A549 (cell line): ENCODE measurements around the gene HS3ST6.

Source experiments
- CBX2 ChIP-seq: fragments of 200-600 bp; sonication (generic); IDR thresholded peaks from 2 replicates; pipeline ENCODE4 v1.6.1; 2016; ENCODE audit warnings: low read depth, mild to moderate bottlenecking, borderline replicate concordance
- CEBPB ChIP-seq, 2 experiments: fragments of >200 bp in 1 of 2; sonication (Bioruptor Twin) in 1 of 2; formaldehyde crosslinking in 1 of 2; IDR thresholded peaks; 2 replicates each; pipeline ENCODE4 v1.6.1; 2012 to 2016
- HDAC2 ChIP-seq: fragments of 200-600 bp; sonication (generic); IDR thresholded peaks from 2 replicates; pipeline ENCODE4 v1.6.1; 2016
- MYC ChIP-seq: IDR thresholded peaks from 2 replicates; pipeline ENCODE4 v1.6.1; 2012; ENCODE audit warnings: mild to moderate bottlenecking, inconsistent platforms, low read length, improper control_type of control experiment, borderline replicate concordance
- POLR2A ChIP-seq: IDR thresholded peaks from 2 replicates; pipeline ENCODE4 v1.6.1; 2012; ENCODE audit warnings: mild to moderate bottlenecking, low read length
- POLR2AphosphoS2 ChIP-seq: conservative IDR thresholded peaks from 2 replicates; pipeline ENCODE4 v1.6.1; 2012; ENCODE audit warnings: low read length, improper control_type of control experiment, inconsistent platforms
- RFX5 ChIP-seq: fragments of 450-650 bp; IDR thresholded peaks from 2 replicates; pipeline ENCODE4 v1.7.1; 2014; ENCODE audit warnings: antibody characterized with exemption, mild to moderate bottlenecking, moderate library complexity
- SMC3 ChIP-seq: fragments of >200 bp; sonication (Bioruptor Twin); formaldehyde crosslinking; IDR thresholded peaks from 3 replicates; pipeline ENCODE4 v1.6.1; 2018; ENCODE audit warnings: inconsistent platforms
- ZFP36 ChIP-seq: fragments of 450-650 bp; IDR thresholded peaks from 2 replicates; pipeline ENCODE4 v1.6.1; 2014; ENCODE audit warnings: borderline replicate concordance; ENCODE audit not compliant: partially characterized antibody
- TF ChIP-seq, protein P1 (sequence below): fragments of >200 bp; sonication (Bioruptor Twin); formaldehyde crosslinking; IDR thresholded peaks from 3 replicates; pipeline ENCODE4 v1.5.1; 2016
- TF ChIP-seq, protein P2 (sequence below): fragments of >200 bp; sonication (Bioruptor Twin); formaldehyde crosslinking; IDR thresholded peaks from 3 replicates; pipeline ENCODE4 v1.6.1; 2016
- TF ChIP-seq, protein P3 (sequence below): fragments of 150-350 bp; IDR thresholded peaks from 2 replicates; pipeline ENCODE4 v1.6.1; 2014; ENCODE audit warnings: low read depth, mild to moderate bottlenecking, low read length
- TF ChIP-seq, protein P4 (sequence below): IDR thresholded peaks from 2 replicates; pipeline ENCODE4 v1.6.1; 2012

DNA sequence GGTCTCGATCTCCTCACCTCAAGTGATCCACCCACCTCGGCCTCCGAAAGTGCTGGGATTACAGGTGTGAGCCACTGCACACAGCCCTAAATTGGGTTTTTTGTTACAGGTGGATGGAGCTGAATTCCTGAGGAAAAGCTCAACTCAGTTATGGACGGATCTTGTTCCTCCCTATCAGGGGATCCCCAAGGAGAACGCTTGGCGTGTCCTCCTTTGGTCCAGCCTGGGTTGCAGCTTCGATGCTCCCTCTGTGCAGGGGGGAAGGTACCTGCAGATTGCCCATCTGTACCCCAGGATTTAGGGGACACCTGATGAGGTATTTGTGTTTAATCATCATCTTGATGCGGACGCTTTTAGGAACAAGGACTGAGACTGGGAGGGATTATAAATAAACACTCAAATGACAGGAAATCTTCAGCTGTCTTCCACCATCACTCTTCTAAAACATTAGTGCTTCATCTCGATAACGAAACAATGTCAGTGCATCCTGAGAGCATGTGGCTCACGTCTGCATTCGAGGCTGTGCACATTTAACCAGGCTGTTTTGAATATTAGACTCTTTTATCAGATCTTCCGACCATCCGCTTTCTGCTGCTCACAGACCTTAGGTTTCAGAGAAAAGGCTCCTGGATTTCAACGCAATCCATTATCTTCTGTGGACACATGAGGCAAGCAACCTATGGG lies 28.0 kb downstream of the HS3ST6 start:
- TF ChIP-seq, protein P1, sequence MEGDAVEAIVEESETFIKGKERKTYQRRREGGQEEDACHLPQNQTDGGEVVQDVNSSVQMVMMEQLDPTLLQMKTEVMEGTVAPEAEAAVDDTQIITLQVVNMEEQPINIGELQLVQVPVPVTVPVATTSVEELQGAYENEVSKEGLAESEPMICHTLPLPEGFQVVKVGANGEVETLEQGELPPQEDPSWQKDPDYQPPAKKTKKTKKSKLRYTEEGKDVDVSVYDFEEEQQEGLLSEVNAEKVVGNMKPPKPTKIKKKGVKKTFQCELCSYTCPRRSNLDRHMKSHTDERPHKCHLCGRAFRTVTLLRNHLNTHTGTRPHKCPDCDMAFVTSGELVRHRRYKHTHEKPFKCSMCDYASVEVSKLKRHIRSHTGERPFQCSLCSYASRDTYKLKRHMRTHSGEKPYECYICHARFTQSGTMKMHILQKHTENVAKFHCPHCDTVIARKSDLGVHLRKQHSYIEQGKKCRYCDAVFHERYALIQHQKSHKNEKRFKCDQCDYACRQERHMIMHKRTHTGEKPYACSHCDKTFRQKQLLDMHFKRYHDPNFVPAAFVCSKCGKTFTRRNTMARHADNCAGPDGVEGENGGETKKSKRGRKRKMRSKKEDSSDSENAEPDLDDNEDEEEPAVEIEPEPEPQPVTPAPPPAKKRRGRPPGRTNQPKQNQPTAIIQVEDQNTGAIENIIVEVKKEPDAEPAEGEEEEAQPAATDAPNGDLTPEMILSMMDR = no peak
- no peak for TF ChIP-seq POLR2A
- TF ChIP-seq SMC3 = no peak
- TF ChIP-seq CEBPB (IDR thresholded peaks at IDR 0.05) = no peak
- TF ChIP-seq ZFP36 = no peak
- TF ChIP-seq, protein P2, sequence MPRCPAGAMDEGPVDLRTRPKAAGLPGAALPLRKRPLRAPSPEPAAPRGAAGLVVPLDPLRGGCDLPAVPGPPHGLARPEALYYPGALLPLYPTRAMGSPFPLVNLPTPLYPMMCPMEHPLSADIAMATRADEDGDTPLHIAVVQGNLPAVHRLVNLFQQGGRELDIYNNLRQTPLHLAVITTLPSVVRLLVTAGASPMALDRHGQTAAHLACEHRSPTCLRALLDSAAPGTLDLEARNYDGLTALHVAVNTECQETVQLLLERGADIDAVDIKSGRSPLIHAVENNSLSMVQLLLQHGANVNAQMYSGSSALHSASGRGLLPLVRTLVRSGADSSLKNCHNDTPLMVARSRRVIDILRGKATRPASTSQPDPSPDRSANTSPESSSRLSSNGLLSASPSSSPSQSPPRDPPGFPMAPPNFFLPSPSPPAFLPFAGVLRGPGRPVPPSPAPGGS = no peak
- no peak for TF ChIP-seq MYC
- no peak for TF ChIP-seq POLR2AphosphoS2
- TF ChIP-seq, protein P3, sequence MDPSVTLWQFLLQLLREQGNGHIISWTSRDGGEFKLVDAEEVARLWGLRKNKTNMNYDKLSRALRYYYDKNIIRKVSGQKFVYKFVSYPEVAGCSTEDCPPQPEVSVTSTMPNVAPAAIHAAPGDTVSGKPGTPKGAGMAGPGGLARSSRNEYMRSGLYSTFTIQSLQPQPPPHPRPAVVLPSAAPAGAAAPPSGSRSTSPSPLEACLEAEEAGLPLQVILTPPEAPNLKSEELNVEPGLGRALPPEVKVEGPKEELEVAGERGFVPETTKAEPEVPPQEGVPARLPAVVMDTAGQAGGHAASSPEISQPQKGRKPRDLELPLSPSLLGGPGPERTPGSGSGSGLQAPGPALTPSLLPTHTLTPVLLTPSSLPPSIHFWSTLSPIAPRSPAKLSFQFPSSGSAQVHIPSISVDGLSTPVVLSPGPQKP = no peak
- no peak for TF ChIP-seq RFX5
- TF ChIP-seq HDAC2 = no peak
- TF ChIP-seq, protein P4, sequence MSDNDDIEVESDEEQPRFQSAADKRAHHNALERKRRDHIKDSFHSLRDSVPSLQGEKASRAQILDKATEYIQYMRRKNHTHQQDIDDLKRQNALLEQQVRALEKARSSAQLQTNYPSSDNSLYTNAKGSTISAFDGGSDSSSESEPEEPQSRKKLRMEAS = no peak
- TF ChIP-seq CBX2 = no peak
